Measurements from ENCODE around the gene LPCAT4.

DNA sequence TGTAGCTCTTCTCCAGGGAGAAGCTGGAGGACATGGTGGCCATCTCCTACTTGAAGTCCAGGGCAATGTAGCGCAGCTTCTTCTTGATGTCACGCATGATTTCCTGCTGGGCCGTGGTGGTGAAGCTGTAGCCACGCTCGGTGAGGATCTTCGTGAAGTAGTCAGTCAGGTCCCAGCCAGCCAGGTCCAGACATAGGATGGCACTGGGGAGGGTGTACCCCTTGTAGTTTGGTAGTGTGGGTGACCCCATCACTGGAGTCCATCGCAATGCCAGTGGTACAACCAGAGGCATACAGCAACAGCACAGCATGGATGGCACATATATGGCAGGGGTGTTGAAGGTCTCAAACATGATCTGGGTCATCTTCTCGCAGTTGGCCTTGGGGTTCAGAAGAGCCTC, 7.0 kb upstream of the LPCAT4 start:
- TF ChIP-seq, protein P1, sequence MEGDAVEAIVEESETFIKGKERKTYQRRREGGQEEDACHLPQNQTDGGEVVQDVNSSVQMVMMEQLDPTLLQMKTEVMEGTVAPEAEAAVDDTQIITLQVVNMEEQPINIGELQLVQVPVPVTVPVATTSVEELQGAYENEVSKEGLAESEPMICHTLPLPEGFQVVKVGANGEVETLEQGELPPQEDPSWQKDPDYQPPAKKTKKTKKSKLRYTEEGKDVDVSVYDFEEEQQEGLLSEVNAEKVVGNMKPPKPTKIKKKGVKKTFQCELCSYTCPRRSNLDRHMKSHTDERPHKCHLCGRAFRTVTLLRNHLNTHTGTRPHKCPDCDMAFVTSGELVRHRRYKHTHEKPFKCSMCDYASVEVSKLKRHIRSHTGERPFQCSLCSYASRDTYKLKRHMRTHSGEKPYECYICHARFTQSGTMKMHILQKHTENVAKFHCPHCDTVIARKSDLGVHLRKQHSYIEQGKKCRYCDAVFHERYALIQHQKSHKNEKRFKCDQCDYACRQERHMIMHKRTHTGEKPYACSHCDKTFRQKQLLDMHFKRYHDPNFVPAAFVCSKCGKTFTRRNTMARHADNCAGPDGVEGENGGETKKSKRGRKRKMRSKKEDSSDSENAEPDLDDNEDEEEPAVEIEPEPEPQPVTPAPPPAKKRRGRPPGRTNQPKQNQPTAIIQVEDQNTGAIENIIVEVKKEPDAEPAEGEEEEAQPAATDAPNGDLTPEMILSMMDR (IDR thresholded peaks at IDR 0.05): no peak
- TF ChIP-seq POLR2A (IDR thresholded peaks at IDR 0.05): no peak
